Measurements from ENCODE around the gene SLC2A5.

The SLC2A5 gene

GRCh38 chr1:9059891-9060744 lies 9.3 kb downstream of the SLC2A5 start:
- DNase-seq: no peak

GRCh38 chr1:9058465-9058864 lies 11.0 kb downstream of the SLC2A5 start:
- no peak for DNase-seq

- no peak for DNase-seq
Measured at GRCh38 chr1:9057851-9058250, 11.6 kb downstream of the SLC2A5 start.

- no peak for DNase-seq
Measured at GRCh38 chr1:9052272-9053049, 17.0 kb downstream of the SLC2A5 start.

- DNase-seq: no peak
Measured at GRCh38 chr1:9051379-9051778, 18.1 kb downstream of the SLC2A5 start.

GRCh38 chr1:9050803-9051202 lies 18.6 kb downstream of the SLC2A5 start:
- DNase-seq: no peak

- DNase-seq: no peak
Measured at GRCh38 chr1:9048551-9048950, 20.9 kb downstream of the SLC2A5 start.

- no peak for DNase-seq
Measured at GRCh38 chr1:9047019-9047418, 22.4 kb downstream of the SLC2A5 start.

- no peak for DNase-seq
Measured at GRCh38 chr1:9045861-9046510, 23.4 kb downstream of the SLC2A5 start.

GRCh38 chr1:9044236-9044635 lies 25.2 kb downstream of the SLC2A5 start:
- DNase-seq: no peak

GRCh38 chr1:9042272-9042671 lies 27.2 kb downstream of the SLC2A5 start:
- DNase-seq: no peak

GRCh38 chr1:9041116-9041779 lies 28.2 kb downstream of the SLC2A5 start:
- no peak for DNase-seq

GRCh38 chr1:9040659-9041030 lies 28.8 kb downstream of the SLC2A5 start:
- DNase-seq: no peak

GRCh38 chr1:9039761-9040658 lies 29.4 kb downstream of the SLC2A5 start:
- DNase-seq: no peak

- DNase-seq: no peak
Measured at GRCh38 chr1:9038881-9039760, 30.3 kb downstream of the SLC2A5 start.

- DNase-seq: no peak
Measured at GRCh38 chr1:9038338-9038650, 31.1 kb downstream of the SLC2A5 start.

GRCh38 chr1:9037476-9038337 lies 31.7 kb downstream of the SLC2A5 start:
- no peak for DNase-seq

- DNase-seq: no peak
Measured at GRCh38 chr1:9035226-9035625, 34.2 kb downstream of the SLC2A5 start.

GRCh38 chr1:9033363-9033762 lies 36.1 kb downstream of the SLC2A5 start:
- no peak for DNase-seq

All from GDM1 (cell line).